Spleen (tissue), 7 donors: ENCODE data around the gene ZNF880.

Experiments
- CTCF ChIP-seq, 11 experiments: fragments of 200-600 bp in 7 of 11; fragments of 450-650 bp in 4 of 11; sonication (generic) in 4 of 11; IDR thresholded peaks in 8 of 11; conservative IDR thresholded peaks in 3 of 11; 1 replicate in 7 of 11; 2 replicates in 4 of 11; pipeline versions ENCODE4 v1.4.0 to v1.8.0; 2016 to 2021; ENCODE audit warnings: antibody characterized with exemption in 11 of 11, inconsistent platforms in 4 of 11, mild to moderate bottlenecking in 1 of 11
- POLR2AphosphoS5 ChIP-seq, 3 donors: sonication (generic); formaldehyde crosslinking; IDR thresholded peaks; one replicate each; pipeline ENCODE4 v1.5.1; 2017; ENCODE audit warnings: antibody characterized with exemption in 3 of 3
- donor health status: DM: no; HTN: no; CAD: no; lungs with moderate emphysema.
- donor health status: DM: no; HTN: no; CAD: no.
- donor health status: DM: no; HTN: no; CAD: no.

GRCh38 chr19:52410276-52410675 lies 40.6 kb downstream of the ZNF880 start:
- TF ChIP-seq CTCF (IDR thresholded peaks at IDR 0.05 in 8 of 11, conservative IDR thresholded peaks at IDR 0.05 in 3 of 11) (no peak), POLR2AphosphoS5 (IDR thresholded peaks at IDR 0.05) (no peak)
